GM21619 (cell line): ENCODE data around the gene NFKBIB.
"Not testable (repeated sequence)": the region's sequence is repeated elsewhere in the genome, so short reads cannot be mapped to it uniquely, and the experiment has no call there.

Experiments used
- ATAC-seq: cut with Tn5 transposase; IDR thresholded peaks from one replicate; pipeline ENCODE4 v1.9.1; 2021; ENCODE audit not compliant: unreplicated experiment

Gene NFKBIB

GRCh38 chr19:38924388-38924787, 24.6 kb downstream of the NFKBIB start:
- ATAC-seq: no peak

GRCh38 chr19:38928391-38929001, 28.7 kb downstream of the NFKBIB start:
- no peak for ATAC-seq

- peak; percentile 51 for ATAC-seq
Measured at GRCh38 chr19:38929929-38930775, 30.4 kb downstream of the NFKBIB start, which contains the start of gene SARS2. Gene SARS2 (minus strand): TSS chr19:38930763. CDS start chr19:38930736, 27 bp downstream.

- peak; percentile 86 for ATAC-seq
Measured at GRCh38 chr19:38930776-38931520, 31.2 kb downstream of the NFKBIB start, which contains the start of gene MRPS12. Gene MRPS12 (plus strand): TSS chr19:38930944. CDS start chr19:38931295, 351 bp downstream.

- no peak for ATAC-seq
Measured at GRCh38 chr19:38931521-38931793, 31.7 kb downstream of the NFKBIB start.

- no peak for ATAC-seq
Measured at GRCh38 chr19:38932425-38933179, 32.8 kb downstream of the NFKBIB start.

- ATAC-seq: no peak
Measured at GRCh38 chr19:38933544-38933943, 33.8 kb downstream of the NFKBIB start.

GRCh38 chr19:38939957-38940356, 40.2 kb downstream of the NFKBIB start:
- ATAC-seq: no peak

- ATAC-seq: not testable (repeated sequence)
Measured at GRCh38 chr19:38941466-38941865, 41.7 kb downstream of the NFKBIB start.

GRCh38 chr19:38941979-38942378, 42.2 kb downstream of the NFKBIB start:
- ATAC-seq: no peak

- no peak for ATAC-seq
Measured at GRCh38 chr19:38942471-38943181, 42.9 kb downstream of the NFKBIB start.

- no peak for ATAC-seq
Measured at GRCh38 chr19:38944981-38945506, 45.3 kb downstream of the NFKBIB start.

GRCh38 chr19:38945562-38946228, 45.9 kb downstream of the NFKBIB start:
- ATAC-seq: no peak

- no peak for ATAC-seq
Measured at GRCh38 chr19:38946229-38947010, 46.7 kb downstream of the NFKBIB start.

GRCh38 chr19:38949580-38950367, 50.0 kb downstream of the NFKBIB start:
- no peak for ATAC-seq

GRCh38 chr19:38951187-38951586, 51.4 kb downstream of the NFKBIB start:
- no peak for ATAC-seq

GRCh38 chr19:38952395-38953165, 52.8 kb downstream of the NFKBIB start:
- ATAC-seq: no peak
